Occipital lobe (tissue), 1 donor: Measurements from ENCODE around the gene FOXN4. TPM values are rescaled to one million over a fixed set of nuclear protein-coding genes. Genes with fewer than 3 reads are reported as not detected.

ENCODE experiments used
- total RNA-seq: library from RNA; depleted of rRNA; stranded (reverse); fragments of >200 nt; gene quantifications from one replicate; pipeline ENCODE4 v1.2.3, GENCODE V29; 2014

FOXN4 gene
- total RNA-seq, 1 donor from 2014 or later = 0.16 TPM

Other genes with a start within 250 kb of the FOXN4 start
- 25.1 TPM for gene ALKBH2, start 215.8 kb downstream of the FOXN4 start, total RNA-seq
- 26.8 TPM for gene UNG, start 211.7 kb downstream of the FOXN4 start, total RNA-seq
- gene ACACB, start 192.7 kb downstream of the FOXN4 start, total RNA-seq = 3.4 TPM
- 0.16 TPM for gene MYO1H, start 38.6 kb upstream of the FOXN4 start, total RNA-seq
- gene KCTD10, start 168.0 kb upstream of the FOXN4 start, total RNA-seq = 55.2 TPM
- 24.3 TPM for gene UBE3B, start 168.3 kb upstream of the FOXN4 start, total RNA-seq